Testis (tissue), 5 donors: ENCODE results near the gene TRPM2. TPM values are rescaled to one million over a fixed set of nuclear protein-coding genes. Genes with fewer than 3 reads are reported as not detected.

Source experiments
- DNase-seq: peaks from one replicate; pipeline ENCODE4 v3.0.0-alpha.2; 2019
- H3K27ac ChIP-seq, 2 donors: fragments of 200-600 bp; sonication (generic); one replicate each; pipeline ENCODE4 v1.5.1; 2019
- H3K27me3 ChIP-seq: fragments of 200-600 bp; sonication (generic); one replicate; pipeline ENCODE4 v1.5.1; 2019
- H3K36me3 ChIP-seq: fragments of 200-600 bp; sonication (generic); one replicate; pipeline ENCODE4 v1.5.1; 2017; ENCODE audit warnings: low read depth; ENCODE audit errors: missing control alignments
- H3K4me1 ChIP-seq: fragments of 200-600 bp; sonication (generic); one replicate; pipeline ENCODE4 v1.5.1; 2019
- H3K4me3 ChIP-seq, 2 donors: fragments of 200-600 bp; sonication (generic); one replicate each; pipeline ENCODE4 v1.5.1; 2017 to 2019
- H3K9me3 ChIP-seq: fragments of 200-600 bp; sonication (generic); one replicate; pipeline ENCODE4 v1.5.1; 2017
- POLR2A ChIP-seq: fragments of 450-650 bp; IDR thresholded peaks from one replicate; pipeline ENCODE4 v1.6.1; 2017; ENCODE audit warnings: antibody characterized with exemption, mild to moderate bottlenecking, moderate library complexity
- WGBS, 2 donors: methylation state at CpG; one replicate each; pipeline ENCODE4 v1.1.5; 2018; 5-methylcytosine and 5-hydroxymethylcytosine counted together
- intact Hi-C: fragments of 100-400 bp; cut with DNase I; formaldehyde crosslinking; loops from one replicate; pipeline ENCODE4 v1.15.1; 2023; ENCODE audit warnings: low total_unique reads
- long read RNA-seq, 2 donors: transcript quantifications; one replicate each; lab custom pipeline, GENCODE V29; 2026
- polyA plus RNA-seq: library from polyadenylated mRNA; stranded (reverse); fragments of 350-450 nt; fragmentation: Illumina TruSeq; extraction: RNeasy Lipid Tissue Mini Kit (QIAGEN cat#74804); gene quantifications from one replicate; pipeline ENCODE4 v1.2.3, GENCODE V29; 2014; ENCODE audit warnings: low read depth, low replicate concordance; ENCODE audit not compliant: insufficient read depth
- total RNA-seq, 2 donors: library from RNA; depleted of rRNA; stranded (reverse); fragments of >200 nt; gene quantifications; one replicate each; pipeline ENCODE4 v1.2.3, GENCODE V29; 2016
- TF ChIP-seq, protein P1 (sequence below), 3 experiments: fragments of 450-650 bp in 2 of 3; fragments of 200-600 bp in 1 of 3; sonication (generic) in 1 of 3; IDR thresholded peaks; one replicate each; pipeline ENCODE4 v1.5.1; 2016 to 2019; ENCODE audit warnings: antibody characterized with exemption in 3 of 3, mild to moderate bottlenecking in 2 of 3, moderate library complexity in 1 of 3

The TRPM2 gene
- total RNA-seq (1 to 10 TPM; 3.0 to 3.9 TPM), polyA plus RNA-seq (4.9 TPM)
- long read RNA-seq, donor 1, result 0 reads
- long read RNA-seq, donor 2, result 0 reads

DNA sequence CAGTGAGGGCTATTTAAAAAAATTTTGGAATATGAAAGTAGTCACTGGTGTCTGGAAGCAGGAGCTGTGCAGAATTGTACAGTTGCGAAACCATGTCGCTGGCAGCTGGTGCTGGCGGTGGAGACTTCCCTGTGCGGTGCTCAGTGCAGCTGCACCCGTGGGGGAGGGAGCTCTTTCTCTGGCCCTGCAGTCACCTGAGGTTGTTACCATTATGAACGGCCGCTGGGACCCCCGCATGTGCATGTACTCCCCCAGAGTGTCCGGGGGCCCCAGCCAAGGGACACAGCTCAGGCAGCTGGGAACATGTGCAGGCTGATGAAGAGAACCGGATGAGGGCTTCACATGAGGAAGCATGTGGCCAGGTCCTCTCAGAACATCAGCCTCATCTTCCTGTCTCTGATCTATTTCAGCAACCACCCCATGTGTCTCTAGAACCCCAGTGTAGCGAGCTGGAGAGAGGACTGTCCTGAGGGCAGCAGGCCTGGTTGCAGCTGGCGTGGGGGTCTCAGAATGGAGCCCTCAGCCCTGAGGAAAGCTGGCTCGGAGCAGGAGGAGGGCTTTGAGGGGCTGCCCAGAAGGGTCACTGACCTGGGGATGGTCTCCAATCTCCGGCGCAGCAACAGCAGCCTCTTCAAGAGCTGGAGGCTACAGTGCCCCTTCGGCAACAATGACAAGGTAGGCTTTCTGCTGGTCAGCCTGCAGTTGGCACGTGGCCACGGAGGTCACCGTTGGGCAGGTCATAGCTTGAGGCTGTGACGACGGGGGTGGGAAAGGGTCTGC, at the start of gene TRPM2:
TSS of gene TRPM2 (plus strand) at position 431 of the 780 bp plus-strand sequence. CDS start at position 511, 80 bp downstream.
- Histone ChIP-seq H3K27me3 (no peaks in the 10 kb centered on the region), H3K27ac (no peak within 1 kb of the TSS)
- intact Hi-C loops, result no loop called here

DNA sequence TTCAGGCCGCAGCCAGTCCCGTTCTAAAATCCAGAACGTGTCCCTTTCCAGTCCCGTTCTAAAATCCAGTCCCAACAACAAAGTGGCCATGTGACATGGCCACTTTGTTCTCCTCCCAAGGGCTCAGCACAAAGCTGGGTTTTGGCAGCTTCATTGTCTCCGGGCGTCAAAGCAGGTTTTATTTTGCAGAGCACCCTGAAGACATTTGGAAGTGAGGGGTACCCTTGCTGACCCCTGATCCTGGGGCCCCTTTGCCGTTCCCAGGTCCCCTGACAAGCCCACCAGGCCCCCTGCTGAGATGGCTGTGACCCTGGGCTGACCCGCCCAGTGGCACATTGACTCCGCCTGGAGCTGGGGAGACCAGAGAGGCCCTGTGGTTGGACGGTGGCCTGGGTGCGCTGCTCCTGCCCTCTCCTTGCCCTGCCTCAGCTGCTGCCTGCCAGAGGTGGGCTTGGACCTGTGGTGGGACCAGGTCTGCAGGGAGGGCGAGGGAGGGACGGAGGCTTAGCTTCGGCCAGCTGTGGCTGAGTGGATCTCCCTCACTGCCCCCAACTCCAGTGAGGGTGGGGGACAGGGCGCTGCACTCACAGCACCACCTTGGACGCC, 49.3 kb upstream of the TRPM2 start:
- Histone ChIP-seq H3K4me3 (no peak overlapping the region), H3K4me1 (peaks cover 75% of the 10 kb centered on the region), H3K27me3 (no peaks in the 10 kb centered on the region), H3K36me3 (no peaks in the 10 kb centered on the region), H3K9me3 (no peaks in the 10 kb centered on the region), H3K27ac (peak overlapping the region in 1 of 2 donors; percentile 57)
- no peak for DNase-seq
- no peak for TF ChIP-seq POLR2A
- TF ChIP-seq, protein P1, sequence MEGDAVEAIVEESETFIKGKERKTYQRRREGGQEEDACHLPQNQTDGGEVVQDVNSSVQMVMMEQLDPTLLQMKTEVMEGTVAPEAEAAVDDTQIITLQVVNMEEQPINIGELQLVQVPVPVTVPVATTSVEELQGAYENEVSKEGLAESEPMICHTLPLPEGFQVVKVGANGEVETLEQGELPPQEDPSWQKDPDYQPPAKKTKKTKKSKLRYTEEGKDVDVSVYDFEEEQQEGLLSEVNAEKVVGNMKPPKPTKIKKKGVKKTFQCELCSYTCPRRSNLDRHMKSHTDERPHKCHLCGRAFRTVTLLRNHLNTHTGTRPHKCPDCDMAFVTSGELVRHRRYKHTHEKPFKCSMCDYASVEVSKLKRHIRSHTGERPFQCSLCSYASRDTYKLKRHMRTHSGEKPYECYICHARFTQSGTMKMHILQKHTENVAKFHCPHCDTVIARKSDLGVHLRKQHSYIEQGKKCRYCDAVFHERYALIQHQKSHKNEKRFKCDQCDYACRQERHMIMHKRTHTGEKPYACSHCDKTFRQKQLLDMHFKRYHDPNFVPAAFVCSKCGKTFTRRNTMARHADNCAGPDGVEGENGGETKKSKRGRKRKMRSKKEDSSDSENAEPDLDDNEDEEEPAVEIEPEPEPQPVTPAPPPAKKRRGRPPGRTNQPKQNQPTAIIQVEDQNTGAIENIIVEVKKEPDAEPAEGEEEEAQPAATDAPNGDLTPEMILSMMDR (IDR thresholded peaks at IDR 0.05), result no peak
- intact Hi-C loops, result no loop called here
- 41 to 55% methylated on average over 13 to 15 of the region's 16 CpGs for WGBS, 2 donors

More for the DNA sequence above, at the start of gene TRPM2:
- Histone ChIP-seq H3K36me3 (no peaks in the 10 kb centered on the region), H3K4me1 (no peaks in the 10 kb centered on the region), H3K9me3 (no peaks in the 10 kb centered on the region), H3K4me3 (no peak within 1 kb of the TSS)
- TF ChIP-seq, protein P1 (IDR thresholded peaks at IDR 0.05), result no peak
- TF ChIP-seq POLR2A, result no peak
- WGBS, 2 donors, result 49 to 62% methylated on average over 15 to 21 of the region's 21 CpGs
- DNase-seq, result no peak

DNA sequence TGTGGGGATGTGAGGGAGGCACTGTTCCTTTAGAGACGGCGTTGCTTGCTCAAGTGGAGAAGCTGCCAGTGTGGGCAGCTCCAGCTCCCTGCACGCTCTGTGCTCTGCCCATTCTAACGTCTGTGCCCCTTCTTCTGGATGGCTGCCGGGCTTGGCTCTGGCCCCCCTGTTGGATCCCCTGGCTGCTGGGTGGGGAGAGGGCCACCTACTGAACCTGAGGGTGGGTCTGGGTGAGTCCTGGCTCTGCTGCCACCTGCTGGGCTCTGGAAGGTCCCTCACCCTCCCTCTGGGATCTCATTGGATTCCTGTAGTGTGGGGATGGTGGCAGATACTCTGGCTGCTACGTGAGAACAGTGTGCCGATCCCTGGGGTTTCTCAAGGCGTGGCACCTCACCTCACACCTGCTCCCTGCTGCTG, 48.5 kb upstream of the TRPM2 start:
- H3K4me3 ChIP-seq, result no peak overlapping the region
- peak overlapping the region; percentile 57 to 89 for H3K27ac ChIP-seq
- TF ChIP-seq, protein P1 (IDR thresholded peaks at IDR 0.05), result peak; percentile 50 to 58 (median 55)
- TF ChIP-seq POLR2A, result no peak
- H3K27me3 ChIP-seq, result no peaks in the 10 kb centered on the region
- peaks cover 79% of the 10 kb centered on the region for H3K4me1 ChIP-seq
- H3K9me3 ChIP-seq, result no peaks in the 10 kb centered on the region
- intact Hi-C loops, result no loop called here
- DNase-seq, result peak; percentile 78
- no peaks in the 10 kb centered on the region for H3K36me3 ChIP-seq
- WGBS, 2 donors, result 37 to 59% methylated on average over 3 to 8 of the region's 8 CpGs

DNA sequence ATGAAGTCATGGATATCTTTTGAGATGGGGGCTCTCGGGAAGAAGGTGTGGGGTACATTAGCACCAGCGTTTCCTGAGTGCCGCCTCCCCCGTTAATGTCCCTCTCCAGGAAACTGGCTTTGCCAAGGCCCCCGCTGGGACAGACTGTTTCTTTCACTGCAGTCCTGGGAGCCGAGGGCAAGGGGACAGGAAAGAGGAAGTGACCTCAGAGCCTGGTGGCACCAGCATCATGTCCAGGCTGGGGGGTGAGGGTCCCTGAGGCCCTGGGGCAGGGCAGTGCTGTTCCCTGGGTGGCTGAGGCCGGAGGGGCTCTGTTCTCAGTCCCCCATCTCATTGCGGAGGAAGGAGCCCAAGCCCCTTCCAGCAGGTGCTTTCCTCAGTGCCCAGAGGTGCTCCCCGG, 47.7 kb upstream of the TRPM2 start:
- 61 to 71% methylated on average over 7 to 9 of the region's 9 CpGs for WGBS, 2 donors
- peaks cover 77% of the 10 kb centered on the region for H3K4me1 ChIP-seq
- H3K4me3 ChIP-seq, result no peak overlapping the region
- no peaks in the 10 kb centered on the region for H3K9me3 ChIP-seq
- no peaks in the 10 kb centered on the region for H3K36me3 ChIP-seq
- TF ChIP-seq POLR2A, result no peak
- TF ChIP-seq, protein P1 (IDR thresholded peaks at IDR 0.05), result no peak
- peak overlapping the region; percentile 57 to 89 for H3K27ac ChIP-seq
- intact Hi-C loops, result no loop called here
- no peak for DNase-seq
- no peaks in the 10 kb centered on the region for H3K27me3 ChIP-seq
